Measurements from ENCODE around the gene CERKL. TPM values are rescaled to one million over a fixed set of nuclear protein-coding genes. Genes with fewer than 3 reads are reported as not detected.

Gene CERKL
- total and polyA plus RNA-seq, 2 experiments from 2014 or later: 0.32 to 0.69 TPM

DNA sequence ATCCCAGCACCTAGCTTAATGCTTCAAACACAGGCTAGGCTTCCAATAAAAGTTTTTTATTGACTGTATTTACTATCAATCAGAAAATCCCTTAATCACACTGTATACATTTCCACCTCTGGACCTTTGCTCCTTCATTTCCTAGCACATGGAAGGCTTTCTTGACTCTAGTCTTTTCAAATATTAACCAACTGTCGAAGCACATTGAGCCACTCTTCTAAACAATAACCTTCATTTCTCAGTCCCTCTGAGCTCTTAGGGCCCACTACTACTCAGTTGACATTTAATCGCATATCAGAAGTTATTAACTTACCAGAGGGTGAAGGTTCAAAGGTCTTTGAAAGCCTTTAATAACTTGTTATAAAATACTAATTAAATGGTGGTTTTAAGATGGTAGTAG is 37.4 kb downstream of the CERKL start (continued):
- TF ChIP-seq, protein P1, sequence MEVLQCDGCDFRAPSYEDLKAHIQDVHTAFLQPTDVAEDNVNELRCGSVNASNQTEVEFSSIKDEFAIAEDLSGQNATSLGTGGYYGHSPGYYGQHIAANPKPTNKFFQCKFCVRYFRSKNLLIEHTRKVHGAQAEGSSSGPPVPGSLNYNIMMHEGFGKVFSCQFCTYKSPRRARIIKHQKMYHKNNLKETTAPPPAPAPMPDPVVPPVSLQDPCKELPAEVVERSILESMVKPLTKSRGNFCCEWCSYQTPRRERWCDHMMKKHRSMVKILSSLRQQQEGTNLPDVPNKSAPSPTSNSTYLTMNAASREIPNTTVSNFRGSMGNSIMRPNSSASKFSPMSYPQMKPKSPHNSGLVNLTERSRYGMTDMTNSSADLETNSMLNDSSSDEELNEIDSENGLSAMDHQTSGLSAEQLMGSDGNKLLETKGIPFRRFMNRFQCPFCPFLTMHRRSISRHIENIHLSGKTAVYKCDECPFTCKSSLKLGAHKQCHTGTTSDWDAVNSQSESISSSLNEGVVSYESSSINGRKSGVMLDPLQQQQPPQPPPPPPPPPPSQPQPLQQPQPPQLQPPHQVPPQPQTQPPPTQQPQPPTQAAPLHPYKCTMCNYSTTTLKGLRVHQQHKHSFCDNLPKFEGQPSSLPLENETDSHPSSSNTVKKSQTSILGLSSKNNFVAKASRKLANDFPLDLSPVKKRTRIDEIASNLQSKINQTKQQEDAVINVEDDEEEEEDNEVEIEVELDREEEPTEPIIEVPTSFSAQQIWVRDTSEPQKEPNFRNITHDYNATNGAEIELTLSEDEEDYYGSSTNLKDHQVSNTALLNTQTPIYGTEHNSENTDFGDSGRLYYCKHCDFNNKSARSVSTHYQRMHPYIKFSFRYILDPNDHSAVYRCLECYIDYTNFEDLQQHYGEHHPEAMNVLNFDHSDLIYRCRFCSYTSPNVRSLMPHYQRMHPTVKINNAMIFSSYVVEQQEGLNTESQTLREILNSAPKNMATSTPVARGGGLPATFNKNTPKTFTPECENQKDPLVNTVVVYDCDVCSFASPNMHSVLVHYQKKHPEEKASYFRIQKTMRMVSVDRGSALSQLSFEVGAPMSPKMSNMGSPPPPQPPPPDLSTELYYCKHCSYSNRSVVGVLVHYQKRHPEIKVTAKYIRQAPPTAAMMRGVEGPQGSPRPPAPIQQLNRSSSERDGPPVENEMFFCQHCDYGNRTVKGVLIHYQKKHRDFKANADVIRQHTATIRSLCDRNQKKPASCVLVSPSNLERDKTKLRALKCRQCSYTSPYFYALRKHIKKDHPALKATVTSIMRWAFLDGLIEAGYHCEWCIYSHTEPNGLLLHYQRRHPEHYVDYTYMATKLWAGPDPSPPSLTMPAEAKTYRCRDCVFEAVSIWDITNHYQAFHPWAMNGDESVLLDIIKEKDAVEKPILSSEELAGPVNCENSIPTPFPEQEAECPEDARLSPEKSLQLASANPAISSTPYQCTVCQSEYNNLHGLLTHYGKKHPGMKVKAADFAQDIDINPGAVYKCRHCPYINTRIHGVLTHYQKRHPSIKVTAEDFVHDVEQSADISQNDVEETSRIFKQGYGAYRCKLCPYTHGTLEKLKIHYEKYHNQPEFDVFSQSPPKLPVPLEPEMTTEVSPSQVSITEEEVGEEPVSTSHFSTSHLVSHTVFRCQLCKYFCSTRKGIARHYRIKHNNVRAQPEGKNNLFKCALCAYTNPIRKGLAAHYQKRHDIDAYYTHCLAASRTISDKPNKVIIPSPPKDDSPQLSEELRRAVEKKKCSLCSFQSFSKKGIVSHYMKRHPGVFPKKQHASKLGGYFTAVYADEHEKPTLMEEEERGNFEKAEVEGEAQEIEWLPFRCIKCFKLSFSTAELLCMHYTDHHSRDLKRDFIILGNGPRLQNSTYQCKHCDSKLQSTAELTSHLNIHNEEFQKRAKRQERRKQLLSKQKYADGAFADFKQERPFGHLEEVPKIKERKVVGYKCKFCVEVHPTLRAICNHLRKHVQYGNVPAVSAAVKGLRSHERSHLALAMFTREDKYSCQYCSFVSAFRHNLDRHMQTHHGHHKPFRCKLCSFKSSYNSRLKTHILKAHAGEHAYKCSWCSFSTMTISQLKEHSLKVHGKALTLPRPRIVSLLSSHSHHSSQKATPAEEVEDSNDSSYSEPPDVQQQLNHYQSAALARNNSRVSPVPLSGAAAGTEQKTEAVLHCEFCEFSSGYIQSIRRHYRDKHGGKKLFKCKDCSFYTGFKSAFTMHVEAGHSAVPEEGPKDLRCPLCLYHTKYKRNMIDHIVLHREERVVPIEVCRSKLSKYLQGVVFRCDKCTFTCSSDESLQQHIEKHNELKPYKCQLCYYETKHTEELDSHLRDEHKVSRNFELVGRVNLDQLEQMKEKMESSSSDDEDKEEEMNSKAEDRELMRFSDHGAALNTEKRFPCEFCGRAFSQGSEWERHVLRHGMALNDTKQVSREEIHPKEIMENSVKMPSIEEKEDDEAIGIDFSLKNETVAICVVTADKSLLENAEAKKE (CRISPR knock-in tag; IDR thresholded peaks at IDR 0.05): no peak
- no peak for TF ChIP-seq NANOG (IDR thresholded peaks at IDR 0.05; ENCODE audit: borderline replicate concordance)

DNA sequence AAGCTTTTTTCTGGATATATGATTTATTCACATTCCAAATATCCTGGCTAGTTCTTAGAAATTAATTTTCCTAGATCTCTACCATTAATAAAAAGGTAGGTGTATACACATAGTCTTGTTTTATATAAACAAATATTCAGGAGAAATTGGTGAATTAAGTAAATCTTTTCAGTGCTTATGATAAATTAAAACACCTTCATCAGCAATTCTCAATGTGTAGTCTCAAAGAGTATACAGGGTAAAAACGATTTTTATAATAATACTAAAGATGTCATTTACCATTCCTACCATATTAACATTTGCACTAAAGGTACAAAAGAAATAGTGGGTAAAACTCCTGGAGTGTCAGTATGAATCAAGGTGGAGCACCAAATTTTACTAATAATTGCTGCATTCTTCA is 40.2 kb downstream of the CERKL start:
- no peaks in the 10 kb centered on the region for H3K27me3 Mint-ChIP-seq (ENCODE audit: insufficient read depth, low read depth, poor library complexity)
- no peaks in the 10 kb centered on the region for H3K36me3 Mint-ChIP-seq (ENCODE audit: low read depth)
- no peaks in the 10 kb centered on the region for H3K79me2 ChIP-seq (replicated peaks; ENCODE audit: insufficient read depth)
- H3K9me3 Mint-ChIP-seq: no peaks in the 10 kb centered on the region
- no peak overlapping the region for H3K27ac Mint-ChIP-seq
- H3K4me2 ChIP-seq: no peak overlapping the region
- no peak overlapping the region for H3K4me3 ChIP-seq
- no peaks in the 10 kb centered on the region for H3K9me2 ChIP-seq (ENCODE audit: insufficient read depth)
- H3K36me3 ChIP-seq (ENCODE audit: insufficient read depth): no peaks in the 10 kb centered on the region
- no peak overlapping the region for H3K27ac ChIP-seq (ENCODE audit: low read depth)
- H2AFZ ChIP-seq: no peak overlapping the region
- no peaks in the 10 kb centered on the region for H3K27me3 ChIP-seq (ENCODE audit: insufficient read depth)
- H3K4me3 Mint-ChIP-seq: no peak overlapping the region
- H4K20me1 ChIP-seq (replicated peaks; ENCODE audit: insufficient read depth): no peaks in the 10 kb centered on the region
- H3F3A ChIP-seq (replicated peaks; ENCODE audit: low read depth): no peaks in the 10 kb centered on the region
- ATAC-seq (no peak), DNase-seq (ENCODE audit: low spot score) (no peak)
- H3K4me1 Mint-ChIP-seq: peaks cover 6% of the 10 kb centered on the region; the same call in 2 of the 3 replicates
- TF ChIP-seq, protein P2, sequence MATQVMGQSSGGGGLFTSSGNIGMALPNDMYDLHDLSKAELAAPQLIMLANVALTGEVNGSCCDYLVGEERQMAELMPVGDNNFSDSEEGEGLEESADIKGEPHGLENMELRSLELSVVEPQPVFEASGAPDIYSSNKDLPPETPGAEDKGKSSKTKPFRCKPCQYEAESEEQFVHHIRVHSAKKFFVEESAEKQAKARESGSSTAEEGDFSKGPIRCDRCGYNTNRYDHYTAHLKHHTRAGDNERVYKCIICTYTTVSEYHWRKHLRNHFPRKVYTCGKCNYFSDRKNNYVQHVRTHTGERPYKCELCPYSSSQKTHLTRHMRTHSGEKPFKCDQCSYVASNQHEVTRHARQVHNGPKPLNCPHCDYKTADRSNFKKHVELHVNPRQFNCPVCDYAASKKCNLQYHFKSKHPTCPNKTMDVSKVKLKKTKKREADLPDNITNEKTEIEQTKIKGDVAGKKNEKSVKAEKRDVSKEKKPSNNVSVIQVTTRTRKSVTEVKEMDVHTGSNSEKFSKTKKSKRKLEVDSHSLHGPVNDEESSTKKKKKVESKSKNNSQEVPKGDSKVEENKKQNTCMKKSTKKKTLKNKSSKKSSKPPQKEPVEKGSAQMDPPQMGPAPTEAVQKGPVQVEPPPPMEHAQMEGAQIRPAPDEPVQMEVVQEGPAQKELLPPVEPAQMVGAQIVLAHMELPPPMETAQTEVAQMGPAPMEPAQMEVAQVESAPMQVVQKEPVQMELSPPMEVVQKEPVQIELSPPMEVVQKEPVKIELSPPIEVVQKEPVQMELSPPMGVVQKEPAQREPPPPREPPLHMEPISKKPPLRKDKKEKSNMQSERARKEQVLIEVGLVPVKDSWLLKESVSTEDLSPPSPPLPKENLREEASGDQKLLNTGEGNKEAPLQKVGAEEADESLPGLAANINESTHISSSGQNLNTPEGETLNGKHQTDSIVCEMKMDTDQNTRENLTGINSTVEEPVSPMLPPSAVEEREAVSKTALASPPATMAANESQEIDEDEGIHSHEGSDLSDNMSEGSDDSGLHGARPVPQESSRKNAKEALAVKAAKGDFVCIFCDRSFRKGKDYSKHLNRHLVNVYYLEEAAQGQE (IDR thresholded peaks at IDR 0.05; ENCODE audit: unreplicated experiment): no peak
- TF ChIP-seq ZNF331 (CRISPR knock-in tag; IDR thresholded peaks at IDR 0.05; ENCODE audit: low read depth) (no peak), EZH2 (IDR thresholded peaks at IDR 0.05; ENCODE audit: low read depth, unreplicated experiment) (no peak), ZNF114 (CRISPR knock-in tag; IDR thresholded peaks at IDR 0.05) (no peak), NANOG (IDR thresholded peaks at IDR 0.05; ENCODE audit: borderline replicate concordance) (no peak)
- TF ChIP-seq, protein P3, sequence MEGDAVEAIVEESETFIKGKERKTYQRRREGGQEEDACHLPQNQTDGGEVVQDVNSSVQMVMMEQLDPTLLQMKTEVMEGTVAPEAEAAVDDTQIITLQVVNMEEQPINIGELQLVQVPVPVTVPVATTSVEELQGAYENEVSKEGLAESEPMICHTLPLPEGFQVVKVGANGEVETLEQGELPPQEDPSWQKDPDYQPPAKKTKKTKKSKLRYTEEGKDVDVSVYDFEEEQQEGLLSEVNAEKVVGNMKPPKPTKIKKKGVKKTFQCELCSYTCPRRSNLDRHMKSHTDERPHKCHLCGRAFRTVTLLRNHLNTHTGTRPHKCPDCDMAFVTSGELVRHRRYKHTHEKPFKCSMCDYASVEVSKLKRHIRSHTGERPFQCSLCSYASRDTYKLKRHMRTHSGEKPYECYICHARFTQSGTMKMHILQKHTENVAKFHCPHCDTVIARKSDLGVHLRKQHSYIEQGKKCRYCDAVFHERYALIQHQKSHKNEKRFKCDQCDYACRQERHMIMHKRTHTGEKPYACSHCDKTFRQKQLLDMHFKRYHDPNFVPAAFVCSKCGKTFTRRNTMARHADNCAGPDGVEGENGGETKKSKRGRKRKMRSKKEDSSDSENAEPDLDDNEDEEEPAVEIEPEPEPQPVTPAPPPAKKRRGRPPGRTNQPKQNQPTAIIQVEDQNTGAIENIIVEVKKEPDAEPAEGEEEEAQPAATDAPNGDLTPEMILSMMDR (conservative IDR thresholded peaks at IDR 0.05; ENCODE audit: low read depth in 2 of 2): no peak
- H3K4me1 ChIP-seq (ENCODE audit: insufficient read depth): no peaks in the 10 kb centered on the region

All from GM23338 (cell line).